ENCODE data around the gene NID1. TPM values are rescaled to one million over a fixed set of nuclear protein-coding genes. Genes with fewer than 3 reads are reported as not detected.

NID1 gene
- total RNA-seq, 2 donors from 2014 or later: 95.1 to 112 TPM

DNA sequence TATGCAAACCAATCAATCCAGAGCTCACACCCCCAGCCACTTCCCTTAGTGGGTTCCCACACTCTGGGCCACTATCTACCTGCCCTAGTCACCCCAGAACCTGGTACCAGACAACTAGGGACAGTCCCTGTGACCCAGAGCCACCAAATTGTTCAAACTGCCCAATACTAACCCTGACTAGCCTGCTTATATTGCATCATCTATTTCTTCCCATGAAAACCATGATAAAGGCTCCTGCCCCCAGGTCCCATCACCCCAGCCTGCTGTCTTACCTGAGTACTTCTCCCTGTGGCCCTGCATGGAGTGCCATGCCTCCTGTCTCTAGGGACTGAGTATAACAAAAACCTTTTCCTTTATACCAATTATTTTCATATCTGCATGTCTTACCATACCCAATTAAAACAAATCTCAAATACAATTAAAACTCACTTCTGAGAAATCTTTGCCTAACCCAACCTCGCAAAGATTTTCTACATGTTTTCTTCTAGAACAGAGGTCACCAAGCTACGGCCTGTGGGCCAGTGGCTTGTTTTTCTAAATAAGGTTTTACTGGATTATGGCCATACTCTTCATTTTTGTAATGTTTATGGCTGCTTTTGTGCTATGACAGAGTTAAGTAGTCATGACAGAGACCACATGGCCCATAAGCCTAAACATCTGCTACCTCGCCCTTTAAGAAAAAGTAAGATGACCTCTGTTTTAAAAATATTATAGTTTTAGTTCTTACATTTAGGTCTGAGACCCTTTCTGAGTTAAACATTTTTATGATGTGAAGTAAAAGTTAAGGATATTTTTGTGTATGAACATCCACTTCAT, 31.0 kb upstream of the NID1 start:
- TF ChIP-seq, protein P1, sequence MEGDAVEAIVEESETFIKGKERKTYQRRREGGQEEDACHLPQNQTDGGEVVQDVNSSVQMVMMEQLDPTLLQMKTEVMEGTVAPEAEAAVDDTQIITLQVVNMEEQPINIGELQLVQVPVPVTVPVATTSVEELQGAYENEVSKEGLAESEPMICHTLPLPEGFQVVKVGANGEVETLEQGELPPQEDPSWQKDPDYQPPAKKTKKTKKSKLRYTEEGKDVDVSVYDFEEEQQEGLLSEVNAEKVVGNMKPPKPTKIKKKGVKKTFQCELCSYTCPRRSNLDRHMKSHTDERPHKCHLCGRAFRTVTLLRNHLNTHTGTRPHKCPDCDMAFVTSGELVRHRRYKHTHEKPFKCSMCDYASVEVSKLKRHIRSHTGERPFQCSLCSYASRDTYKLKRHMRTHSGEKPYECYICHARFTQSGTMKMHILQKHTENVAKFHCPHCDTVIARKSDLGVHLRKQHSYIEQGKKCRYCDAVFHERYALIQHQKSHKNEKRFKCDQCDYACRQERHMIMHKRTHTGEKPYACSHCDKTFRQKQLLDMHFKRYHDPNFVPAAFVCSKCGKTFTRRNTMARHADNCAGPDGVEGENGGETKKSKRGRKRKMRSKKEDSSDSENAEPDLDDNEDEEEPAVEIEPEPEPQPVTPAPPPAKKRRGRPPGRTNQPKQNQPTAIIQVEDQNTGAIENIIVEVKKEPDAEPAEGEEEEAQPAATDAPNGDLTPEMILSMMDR (IDR thresholded peaks at IDR 0.05): no peak
- DNase-seq (ENCODE audit: low spot score): no peak
- Histone ChIP-seq H3K36me3 (no peaks in the 10 kb centered on the region), H3K27ac (no peak overlapping the region), H3K9me3 (no peaks in the 10 kb centered on the region), H3K27me3 (no peaks in the 10 kb centered on the region), H3K4me3 (no peak overlapping the region), H3K4me1 (no peaks in the 10 kb centered on the region)

DNA sequence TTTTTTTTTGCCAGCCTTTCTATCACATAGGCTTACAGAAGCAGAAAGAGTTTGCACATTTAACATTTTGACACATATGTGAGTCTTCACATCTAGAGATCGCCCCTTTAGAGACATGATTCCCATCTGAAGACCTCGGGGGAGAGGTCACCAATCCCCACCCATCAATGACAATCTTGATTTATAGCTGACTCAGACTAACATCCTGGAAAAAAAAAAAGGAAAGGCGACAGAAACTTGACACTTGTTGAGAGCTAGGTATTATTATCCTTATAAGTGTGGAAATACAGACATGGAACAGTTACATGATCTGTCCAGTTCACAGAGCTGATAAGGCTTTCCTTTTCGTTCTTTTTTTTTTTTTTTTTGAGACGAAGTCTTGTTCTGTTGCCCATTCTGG, 28.0 kb upstream of the NID1 start:
- Histone ChIP-seq H3K36me3 (no peaks in the 10 kb centered on the region), H3K27ac (no peak overlapping the region), H3K4me1 (no peaks in the 10 kb centered on the region), H3K9me3 (no peaks in the 10 kb centered on the region), H3K27me3 (no peaks in the 10 kb centered on the region), H3K4me3 (no peak overlapping the region)
- no peak for DNase-seq (ENCODE audit: low spot score)
- TF ChIP-seq, protein P1 (IDR thresholded peaks at IDR 0.05): no peak

DNA sequence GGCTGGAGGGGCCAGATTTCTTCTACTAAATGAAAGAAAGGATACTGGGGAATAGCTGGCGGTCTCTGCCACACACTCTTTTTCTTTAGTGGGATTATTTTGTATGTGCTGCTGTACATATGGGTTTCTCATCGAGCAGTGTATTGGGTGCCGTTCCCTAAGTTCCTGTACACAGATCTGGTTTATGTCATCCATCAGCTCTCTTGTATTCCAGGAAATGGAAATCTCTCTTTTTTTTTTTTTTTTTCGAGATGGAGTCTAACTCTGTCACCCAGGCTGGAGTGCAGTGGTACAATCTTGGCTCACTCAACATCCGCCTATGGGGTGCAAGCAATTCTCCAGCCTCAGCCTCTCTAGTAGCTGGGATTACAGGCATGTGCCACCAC, 27.0 kb upstream of the NID1 start:
- Histone ChIP-seq H3K9me3 (no peaks in the 10 kb centered on the region), H3K4me3 (no peak overlapping the region), H3K27me3 (no peaks in the 10 kb centered on the region), H3K4me1 (no peaks in the 10 kb centered on the region), H3K27ac (no peak overlapping the region), H3K36me3 (no peaks in the 10 kb centered on the region)
- DNase-seq (ENCODE audit: low spot score): no peak
- TF ChIP-seq, protein P1 (IDR thresholded peaks at IDR 0.05): no peak

DNA sequence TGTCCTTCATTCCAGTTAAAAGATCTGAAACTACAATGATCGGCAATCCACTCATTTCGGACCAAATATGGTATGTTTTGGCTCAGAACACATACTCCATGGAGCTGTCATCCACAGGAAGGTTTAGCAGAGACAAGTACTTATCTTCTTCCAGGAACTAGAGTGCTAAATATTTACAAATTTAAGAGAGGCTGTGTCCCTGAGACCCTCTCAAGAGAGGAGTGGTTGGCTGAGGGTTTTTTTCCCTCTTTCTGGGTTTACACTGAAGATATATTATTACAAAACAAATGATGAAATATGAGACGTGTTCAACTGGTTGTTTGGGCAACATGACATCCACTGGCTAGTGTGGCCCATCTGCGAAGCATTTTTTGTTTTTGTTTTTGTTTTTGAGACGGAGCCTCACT, 25.9 kb upstream of the NID1 start:
- no peak for DNase-seq (ENCODE audit: low spot score)
- no peak overlapping the region for H3K27ac ChIP-seq
- no peaks in the 10 kb centered on the region for H3K9me3 ChIP-seq
- no peaks in the 10 kb centered on the region for H3K27me3 ChIP-seq
- no peak overlapping the region for H3K4me3 ChIP-seq
- no peaks in the 10 kb centered on the region for H3K36me3 ChIP-seq
- TF ChIP-seq, protein P1 (IDR thresholded peaks at IDR 0.05): no peak
- H3K4me1 ChIP-seq: no peaks in the 10 kb centered on the region

DNA sequence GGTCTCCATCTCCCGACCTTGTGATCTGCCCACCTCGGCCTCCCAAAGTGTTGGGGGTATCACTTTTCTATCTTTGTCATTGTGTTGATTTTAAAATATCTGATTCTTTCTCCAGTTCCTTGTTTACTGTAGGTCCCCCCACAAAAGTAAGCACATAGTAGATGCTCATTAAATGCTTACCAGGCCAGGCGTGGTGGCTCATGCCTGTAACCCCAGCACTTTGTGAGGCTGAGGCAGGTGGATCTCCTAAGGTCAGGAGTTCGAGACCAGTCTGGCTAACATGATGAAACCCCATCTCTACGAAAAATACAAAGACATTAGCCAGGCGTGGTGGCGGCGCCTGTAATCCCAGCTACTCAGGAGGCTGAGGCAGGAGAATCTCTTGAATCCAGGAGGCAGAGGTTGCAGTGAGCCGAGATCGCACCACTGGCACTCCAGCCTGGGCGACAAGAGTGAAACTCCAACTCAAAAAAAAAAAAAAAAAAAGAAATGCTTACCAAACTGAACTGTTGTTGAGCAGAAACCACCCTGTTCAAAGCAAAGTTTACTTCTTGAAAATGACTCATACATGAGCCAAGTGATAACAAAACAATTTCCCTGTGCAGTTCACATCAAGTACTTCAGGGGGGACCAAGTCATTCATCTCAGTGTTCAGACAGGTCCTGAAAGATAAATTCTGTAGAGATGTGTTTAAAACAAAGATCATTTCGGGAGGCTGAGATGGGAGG, 24.3 kb upstream of the NID1 start:
- H3K27me3 ChIP-seq: no peaks in the 10 kb centered on the region
- no peak for DNase-seq (ENCODE audit: low spot score)
- no peaks in the 10 kb centered on the region for H3K9me3 ChIP-seq
- TF ChIP-seq, protein P1 (IDR thresholded peaks at IDR 0.05): no peak
- no peaks in the 10 kb centered on the region for H3K4me1 ChIP-seq
- H3K27ac ChIP-seq: no peak overlapping the region
- H3K36me3 ChIP-seq: no peaks in the 10 kb centered on the region
- no peak overlapping the region for H3K4me3 ChIP-seq

All from right atrium auricular region (tissue), 2 donors.